AG09309 (cell line): ENCODE data around the gene HTR3A.

Experiments used
- DNase-seq: peaks from one replicate; pipeline ENCODE4 v3.0.0-alpha.2; 2010; ENCODE audit warnings: low read depth
- H3K4me3 ChIP-seq: 2 replicates; pipeline ENCODE4 v1.5.1; 2011; ENCODE audit warnings: mild to moderate bottlenecking, low read depth, low read length, moderate library complexity; ENCODE audit not compliant: control insufficient read depth
- TF ChIP-seq, protein P1 (sequence below): IDR thresholded peaks from 2 replicates; pipeline ENCODE4 v1.5.1; 2011; ENCODE audit warnings: mild to moderate bottlenecking, low read depth, low read length, inconsistent platforms; ENCODE audit not compliant: insufficient read depth, control insufficient read depth; ENCODE audit errors: missing control alignments

Gene HTR3A

DNA sequence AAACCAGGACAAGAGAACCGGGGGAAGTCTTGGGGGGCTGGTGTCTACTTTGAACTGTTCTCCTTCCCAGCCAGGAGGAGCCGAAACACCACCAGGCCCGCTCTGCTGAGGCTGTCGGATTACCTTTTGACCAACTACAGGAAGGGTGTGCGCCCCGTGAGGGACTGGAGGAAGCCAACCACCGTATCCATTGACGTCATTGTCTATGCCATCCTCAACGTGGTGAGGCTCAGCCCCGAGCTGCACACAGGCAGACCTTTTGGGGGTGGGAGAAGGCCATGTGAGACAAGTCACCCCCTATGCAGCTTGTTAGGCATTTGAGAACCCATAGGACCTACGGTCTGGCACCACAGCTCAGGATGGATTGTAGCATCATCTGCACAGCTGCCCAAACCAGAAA, 2.8 kb downstream of the HTR3A start:
- TF ChIP-seq, protein P1, sequence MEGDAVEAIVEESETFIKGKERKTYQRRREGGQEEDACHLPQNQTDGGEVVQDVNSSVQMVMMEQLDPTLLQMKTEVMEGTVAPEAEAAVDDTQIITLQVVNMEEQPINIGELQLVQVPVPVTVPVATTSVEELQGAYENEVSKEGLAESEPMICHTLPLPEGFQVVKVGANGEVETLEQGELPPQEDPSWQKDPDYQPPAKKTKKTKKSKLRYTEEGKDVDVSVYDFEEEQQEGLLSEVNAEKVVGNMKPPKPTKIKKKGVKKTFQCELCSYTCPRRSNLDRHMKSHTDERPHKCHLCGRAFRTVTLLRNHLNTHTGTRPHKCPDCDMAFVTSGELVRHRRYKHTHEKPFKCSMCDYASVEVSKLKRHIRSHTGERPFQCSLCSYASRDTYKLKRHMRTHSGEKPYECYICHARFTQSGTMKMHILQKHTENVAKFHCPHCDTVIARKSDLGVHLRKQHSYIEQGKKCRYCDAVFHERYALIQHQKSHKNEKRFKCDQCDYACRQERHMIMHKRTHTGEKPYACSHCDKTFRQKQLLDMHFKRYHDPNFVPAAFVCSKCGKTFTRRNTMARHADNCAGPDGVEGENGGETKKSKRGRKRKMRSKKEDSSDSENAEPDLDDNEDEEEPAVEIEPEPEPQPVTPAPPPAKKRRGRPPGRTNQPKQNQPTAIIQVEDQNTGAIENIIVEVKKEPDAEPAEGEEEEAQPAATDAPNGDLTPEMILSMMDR = no peak
- H3K4me3 ChIP-seq = no peak overlapping the region
- no peak for DNase-seq

DNA sequence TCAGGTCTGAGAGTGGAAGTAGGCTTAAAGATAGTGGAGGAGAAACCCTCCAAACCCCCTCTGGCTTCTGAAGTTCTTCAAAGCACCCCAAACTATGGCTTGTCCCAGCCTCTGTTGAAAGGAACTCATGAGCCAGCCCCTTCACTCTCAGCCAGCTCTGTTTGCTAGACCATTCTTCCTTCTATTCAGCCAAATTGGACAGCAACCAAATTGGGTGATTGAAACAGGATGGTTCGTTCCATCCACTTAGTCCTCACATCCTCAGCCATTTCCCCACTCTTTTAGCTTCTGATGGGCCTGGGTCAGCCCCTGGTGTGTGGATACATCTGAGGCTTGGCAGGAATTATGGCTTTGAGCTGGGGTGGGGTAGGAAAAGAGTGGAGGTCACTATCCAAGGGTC, 4.5 kb downstream of the HTR3A start:
- TF ChIP-seq, protein P1 = no peak
- DNase-seq = no peak
- H3K4me3 ChIP-seq = no peak overlapping the region

DNA sequence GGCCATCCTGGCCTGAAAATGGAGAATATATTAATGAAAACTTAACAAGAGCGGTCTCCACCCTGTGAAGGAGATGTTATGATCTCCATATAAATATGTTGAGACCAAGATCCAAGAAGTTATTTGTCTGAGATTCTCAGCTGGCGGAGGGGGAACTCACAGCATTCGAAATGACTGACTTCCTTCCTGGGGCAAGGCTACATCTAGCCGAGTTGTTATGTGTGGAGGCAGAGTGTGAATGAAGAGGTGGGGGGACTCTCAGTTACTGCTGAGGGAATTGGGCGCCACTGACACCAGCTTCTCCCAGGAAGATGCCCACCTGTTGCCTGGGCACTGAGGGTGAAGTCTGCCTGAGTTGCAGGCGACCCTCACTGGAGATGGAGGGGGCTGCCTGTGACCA, 5.9 kb downstream of the HTR3A start:
- no peak for DNase-seq
- no peak overlapping the region for H3K4me3 ChIP-seq
- TF ChIP-seq, protein P1 = no peak

DNA sequence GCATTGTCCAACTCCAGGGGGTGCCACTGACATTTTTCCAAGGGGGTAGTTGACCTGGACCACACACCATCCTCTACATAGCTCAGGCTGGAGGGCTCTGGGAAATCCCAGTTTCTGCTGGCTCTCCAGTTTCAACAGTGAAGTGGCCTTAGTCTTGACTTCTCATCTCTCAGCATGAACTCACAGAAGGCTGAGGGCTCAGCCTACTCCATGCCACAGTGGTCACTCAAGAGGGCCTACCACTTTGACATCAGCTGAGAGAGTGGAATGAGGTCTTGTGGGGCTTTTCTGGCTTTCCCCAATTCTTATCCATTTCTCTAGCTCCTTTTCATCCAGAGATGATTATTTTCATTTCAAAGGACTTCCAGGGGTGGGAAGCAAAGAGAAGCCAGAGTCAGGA, 7.4 kb downstream of the HTR3A start:
- TF ChIP-seq, protein P1 = no peak
- H3K4me3 ChIP-seq = no peak overlapping the region
- DNase-seq = no peak

DNA sequence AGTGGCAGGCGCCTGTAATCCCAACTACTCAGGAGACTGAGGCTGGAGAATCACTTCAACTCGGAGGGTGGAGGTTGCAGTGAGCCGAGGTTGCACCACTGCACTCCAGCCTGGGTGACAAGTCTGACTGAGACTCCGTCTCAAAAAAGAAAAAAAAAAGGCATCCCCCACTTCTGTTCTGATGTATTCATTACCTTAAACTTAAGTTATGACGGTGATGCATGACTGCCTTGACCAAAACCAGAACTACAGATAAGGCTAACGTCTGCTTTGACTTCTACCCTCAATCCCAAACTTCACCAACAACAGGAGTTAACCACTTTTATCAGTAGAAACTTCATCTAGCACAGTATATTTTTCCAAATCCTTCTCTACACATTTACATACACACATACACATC, 9.9 kb downstream of the HTR3A start:
- no peak for DNase-seq
- TF ChIP-seq, protein P1 = no peak

DNA sequence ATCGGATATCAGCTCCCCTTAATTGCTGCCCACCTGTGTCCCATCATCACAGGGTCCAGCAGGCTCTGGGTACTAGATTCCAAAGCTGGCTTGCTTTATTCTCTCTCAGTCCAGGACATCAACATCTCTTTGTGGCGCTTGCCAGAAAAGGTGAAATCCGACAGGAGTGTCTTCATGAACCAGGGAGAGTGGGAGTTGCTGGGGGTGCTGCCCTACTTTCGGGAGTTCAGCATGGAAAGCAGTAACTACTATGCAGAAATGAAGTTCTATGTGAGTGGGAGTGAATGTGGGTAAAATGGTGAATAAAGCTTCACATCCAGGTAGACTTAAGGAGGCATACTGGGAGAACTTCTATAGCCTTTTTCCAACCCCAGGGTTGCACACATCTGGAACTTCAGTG, 11.0 kb downstream of the HTR3A start:
- DNase-seq = no peak
- H3K4me3 ChIP-seq = no peak overlapping the region
- TF ChIP-seq, protein P1 = no peak

More for the DNA sequence above, 9.9 kb downstream of the HTR3A start:
- no peak overlapping the region for H3K4me3 ChIP-seq
